HG02840 (cell line): ENCODE measurements around the gene SLC39A1.
"Not testable (repeated sequence)": the region's sequence is repeated elsewhere in the genome, so short reads cannot be mapped to it uniquely, and the experiment has no call there.

Experiments
- ATAC-seq: cut with Tn5 transposase; IDR thresholded peaks from one replicate; pipeline ENCODE4 v1.9.1; 2021; ENCODE audit warnings: mild to moderate bottlenecking, moderate library complexity, moderate number of reproducible peaks; ENCODE audit not compliant: unreplicated experiment, low FRiP score

Gene SLC39A1

GRCh38 chr1:153963030-153963849, at the start of gene SLC39A1:
TSS of gene SLC39A1 (minus strand) at chr1:153963537. CDS start at chr1:153962715, 822 bp downstream.
- ATAC-seq = peak; percentile 43

DNA sequence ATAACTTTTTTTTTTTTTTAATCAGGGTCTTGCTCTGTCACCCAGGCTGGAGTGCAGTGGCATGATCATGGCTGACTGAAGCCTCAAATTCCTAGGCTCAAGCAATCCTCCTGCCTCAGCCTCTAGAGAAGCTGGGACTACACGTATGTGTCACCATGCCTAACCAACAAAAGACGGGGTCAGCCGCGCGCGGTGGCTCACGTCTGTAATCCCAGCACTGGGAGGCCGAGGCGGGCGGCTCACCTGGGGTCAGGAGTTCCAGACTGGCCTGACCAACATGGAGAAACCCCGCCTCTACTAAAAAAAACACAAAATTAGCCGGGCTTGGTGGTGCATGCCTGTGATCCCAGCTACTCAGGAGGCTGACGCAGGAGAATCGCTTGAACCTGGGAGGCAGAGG, 49.2 kb upstream of the SLC39A1 start:
- not testable (repeated sequence) for ATAC-seq

- no peak for ATAC-seq
Measured at GRCh38 chr1:154012129-154012528, 48.8 kb upstream of the SLC39A1 start.

- ATAC-seq = no peak
Measured at GRCh38 chr1:154006136-154006535, 42.8 kb upstream of the SLC39A1 start.

- no peak for ATAC-seq
Measured at GRCh38 chr1:154000420-154000819, 37.1 kb upstream of the SLC39A1 start.

GRCh38 chr1:153996882-153997281, 33.5 kb upstream of the SLC39A1 start:
- not testable (repeated sequence) for ATAC-seq

- no peak for ATAC-seq
Measured at GRCh38 chr1:153995640-153996039, 32.3 kb upstream of the SLC39A1 start.

GRCh38 chr1:153995202-153995601, 31.9 kb upstream of the SLC39A1 start:
- no peak for ATAC-seq

DNA sequence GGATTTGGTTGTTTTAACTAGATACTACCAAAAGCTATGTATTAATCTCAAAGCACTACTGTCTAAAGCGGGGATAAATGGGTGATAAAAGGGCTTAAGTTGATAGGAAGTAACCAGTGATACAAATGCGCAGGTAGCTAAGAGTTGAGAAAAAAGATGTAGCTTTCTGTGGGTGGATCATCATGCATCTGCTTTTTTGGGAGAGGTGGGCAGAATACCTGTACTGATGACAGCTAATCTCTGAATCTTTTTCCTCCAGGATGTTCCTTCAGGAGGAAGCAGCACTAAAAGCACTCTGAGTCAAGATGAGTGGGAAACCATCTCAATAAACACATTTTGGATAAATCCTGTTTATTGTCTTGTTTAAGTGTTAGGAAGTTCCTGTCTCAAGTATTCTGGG, 28.5 kb upstream of the SLC39A1 start:
- ATAC-seq = no peak

GRCh38 chr1:153991151-153991630, 27.9 kb upstream of the SLC39A1 start:
- ATAC-seq = no peak

- peak; percentile 81 for ATAC-seq
Measured at GRCh38 chr1:153990468-153991150, 27.3 kb upstream of the SLC39A1 start, which contains the start of gene RPS27. TSS of gene RPS27 (plus strand) at chr1:153990762. CDS start at chr1:153990797, 35 bp downstream.

GRCh38 chr1:153987621-153988020, 24.3 kb upstream of the SLC39A1 start:
- ATAC-seq = no peak

DNA sequence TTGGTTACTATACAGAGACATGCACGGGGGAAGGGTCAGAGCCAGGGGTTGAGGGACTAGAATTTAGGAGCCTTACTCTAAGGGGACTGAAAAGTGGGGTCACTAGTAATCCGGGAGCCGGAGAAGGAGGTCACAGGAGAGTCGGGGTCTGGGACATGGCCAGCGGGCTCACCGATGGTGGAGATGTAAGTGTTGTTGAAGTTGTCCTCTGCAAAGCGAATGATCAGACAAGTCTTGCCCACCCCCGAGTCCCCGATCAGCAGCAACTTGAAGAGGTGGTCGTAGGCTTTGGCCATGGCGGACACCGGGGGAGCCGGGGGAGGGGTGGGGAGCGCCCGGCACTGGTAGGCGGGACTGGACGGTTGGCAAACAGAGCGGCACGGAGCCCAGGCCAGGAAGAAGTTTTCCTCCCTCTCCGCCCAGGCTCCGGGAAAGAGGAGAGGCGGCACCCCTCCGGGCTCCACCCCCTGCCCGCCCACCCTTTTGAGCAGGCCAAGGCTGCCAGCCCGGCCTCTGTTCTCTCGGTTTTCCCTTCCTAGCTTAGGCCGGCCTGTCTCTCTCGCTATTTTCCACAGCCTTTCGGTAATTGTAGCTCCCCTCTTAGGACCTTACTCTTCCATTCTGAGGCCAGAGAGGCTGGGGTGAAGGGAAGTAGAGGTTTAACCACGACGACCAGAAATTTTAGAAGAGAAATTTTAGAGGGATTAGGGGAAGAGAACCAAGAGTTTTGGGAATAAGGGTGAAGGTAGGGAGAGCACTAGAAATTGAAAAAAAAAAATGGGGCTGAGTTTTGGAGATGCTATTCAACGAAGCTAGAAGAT, 22.8 kb upstream of the SLC39A1 start, which contains the start of gene RAB13:
Gene RAB13, minus strand, starts transcription at position 399 of the 821 bp plus-strand sequence. Its CDS starts 103 bp downstream, at position 296.
- no peak for ATAC-seq

DNA sequence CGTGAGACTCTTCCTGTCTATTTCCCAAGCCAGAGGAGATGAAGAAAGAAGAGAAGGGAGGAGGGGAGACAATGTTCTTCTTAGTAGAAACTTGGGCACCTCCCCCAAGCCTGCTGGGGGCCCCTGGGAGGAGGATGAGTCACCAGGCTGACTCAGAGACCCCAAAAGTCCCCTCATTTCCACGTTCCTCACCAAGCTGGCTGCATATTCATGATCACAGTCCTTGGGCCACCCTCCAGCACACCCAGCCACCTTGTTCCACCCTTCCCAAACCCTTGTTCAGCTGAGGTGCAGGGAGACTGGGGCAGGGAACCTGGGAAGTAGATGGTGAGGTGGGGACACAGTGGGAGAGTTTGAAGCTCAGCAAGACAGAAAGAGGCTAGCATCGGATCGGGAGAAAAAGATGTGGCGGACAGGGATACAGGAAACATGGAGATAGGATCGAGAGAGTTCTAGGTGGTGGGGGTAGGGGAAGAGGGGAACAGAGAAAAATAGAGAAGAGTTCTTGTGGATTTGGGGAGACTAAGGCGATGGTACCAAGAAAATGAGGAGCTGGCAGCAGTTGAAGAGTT, 22.1 kb upstream of the SLC39A1 start:
- ATAC-seq = no peak

DNA sequence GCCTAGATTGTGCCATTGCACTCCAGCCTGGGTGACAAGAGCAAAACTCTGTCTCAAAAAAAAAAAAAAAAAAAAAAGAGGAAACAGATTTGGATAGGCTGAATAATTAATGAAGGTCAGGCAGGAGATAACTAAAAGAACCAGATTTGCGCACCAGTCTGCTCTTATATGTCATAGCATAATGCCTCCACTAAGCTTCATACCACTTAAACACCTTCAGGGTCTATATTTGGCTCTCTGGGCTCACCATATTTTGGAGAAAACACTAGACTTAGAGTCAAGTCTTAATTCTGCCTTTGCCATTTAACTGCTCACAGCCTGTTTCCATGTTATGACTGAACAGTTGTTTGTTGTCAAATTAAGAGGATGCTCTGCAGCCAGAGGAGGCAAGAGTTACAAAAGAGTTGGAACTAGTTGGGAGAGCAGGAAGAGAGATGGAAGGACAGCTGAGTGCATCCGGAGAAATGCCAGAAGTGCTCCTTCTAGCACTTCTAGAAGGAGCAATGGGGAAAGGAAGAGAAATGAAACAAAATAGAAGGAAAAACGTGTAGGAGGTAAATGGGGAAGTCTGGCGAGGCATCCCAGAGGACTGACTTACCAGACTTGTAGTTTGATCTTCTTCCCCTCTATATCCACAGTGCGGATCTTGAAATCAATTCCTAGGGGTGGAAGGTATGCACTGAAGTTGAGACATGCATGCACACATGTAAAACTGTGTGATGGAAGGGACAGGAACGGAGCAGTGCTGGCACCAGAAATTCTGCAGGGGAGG, 21.0 kb upstream of the SLC39A1 start:
- no peak for ATAC-seq

GRCh38 chr1:153981735-153982134, 18.4 kb upstream of the SLC39A1 start:
- not testable (repeated sequence) for ATAC-seq

DNA sequence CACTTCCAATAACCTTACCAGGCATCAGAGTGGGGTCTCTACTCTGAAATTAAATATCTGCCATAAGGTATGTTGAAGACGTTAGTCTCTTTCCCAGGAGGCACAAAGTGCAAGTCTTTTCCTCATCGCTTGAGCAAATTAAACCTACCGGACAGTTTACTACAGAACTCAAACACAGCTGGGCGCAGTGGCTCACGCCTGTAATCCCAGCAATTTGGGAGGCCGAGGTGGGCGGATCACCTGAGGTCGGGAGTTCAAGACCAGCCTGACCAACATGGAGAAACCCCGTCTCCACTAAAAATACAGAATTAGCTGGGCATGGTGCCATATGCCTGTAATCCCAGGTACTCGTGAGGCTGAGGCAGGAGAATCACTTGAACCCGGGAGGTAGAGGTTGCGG, 15.8 kb upstream of the SLC39A1 start:
- not testable (repeated sequence) for ATAC-seq

DNA sequence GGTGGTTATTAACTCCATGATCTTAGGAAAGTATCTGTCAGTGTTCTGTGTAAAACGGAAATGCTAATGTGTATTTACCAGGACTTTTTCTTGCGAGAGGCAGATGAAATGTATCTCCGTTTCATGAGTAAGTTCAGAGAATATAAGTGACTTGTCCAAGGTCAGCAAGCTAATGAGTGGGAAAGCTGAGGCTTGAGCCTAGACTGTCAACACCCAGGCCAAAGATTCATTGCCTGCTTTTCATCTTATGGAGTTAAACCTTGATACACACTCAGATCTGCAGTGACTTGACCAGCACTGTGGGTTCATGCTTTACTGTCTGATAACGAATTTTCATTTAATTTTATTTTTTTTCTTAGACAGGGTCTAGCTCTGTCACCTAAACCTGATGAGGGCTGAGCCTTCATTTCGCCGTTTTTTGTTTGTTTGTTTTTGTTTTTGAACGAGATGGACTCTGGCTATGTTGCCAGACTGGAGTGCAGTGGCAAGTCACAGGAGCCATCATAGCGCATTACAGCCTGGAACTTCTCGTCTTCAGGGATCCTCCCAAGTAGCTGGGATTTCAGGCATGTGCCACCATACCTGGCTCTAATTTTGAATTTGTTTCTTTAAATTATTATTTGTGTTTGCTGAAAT, 15.1 kb upstream of the SLC39A1 start:
- no peak for ATAC-seq
